Body of pancreas (tissue), 4 donors: ENCODE results near the gene FAHD2A. TPM values are rescaled to one million over a fixed set of nuclear protein-coding genes. Genes with fewer than 3 reads are reported as not detected.
"Not testable (repeated sequence)": the region's sequence is repeated elsewhere in the genome, so short reads cannot be mapped to it uniquely, and the experiment has no call there.

Experiments
- ATAC-seq: fragments of 150-250 bp; one replicate; pipeline ENCODE4 v1.9.1; 2016
- DNase-seq, 4 donors: peaks; one replicate each; pipeline ENCODE4 v3.0.0-alpha.2; 2019
- H3K27ac ChIP-seq, 4 donors: fragments of 200-600 bp; sonication (generic); 1 replicate in 3 of 4; 2 replicates in 1 of 4; pipeline versions ENCODE4 v1.5.1 to v1.6.1; 2016 to 2019; ENCODE audit warnings: mild to moderate bottlenecking in 1 of 4, mixed read lengths in 1 of 4, moderate library complexity in 1 of 4
- H3K27me3 ChIP-seq, 2 donors: fragments of 200-600 bp; sonication (generic); one replicate each; pipeline ENCODE4 v1.6.0; 2016; ENCODE audit warnings: mild to moderate bottlenecking in 1 of 2
- H3K36me3 ChIP-seq, 2 donors: fragments of 200-600 bp; sonication (generic); replicated peaks in 1 of 2; 2 replicates each; pipeline ENCODE4 v1.5.1; 2016; ENCODE audit warnings: low read depth in 2 of 2; ENCODE audit not compliant: insufficient read depth in 1 of 2
- H3K4me1 ChIP-seq: fragments of 200-600 bp; sonication (generic); one replicate; pipeline ENCODE4 v1.6.0; 2016
- H3K4me3 ChIP-seq, 2 donors: fragments of 200-600 bp; sonication (generic); 1 replicate in 1 of 2; 2 replicates in 1 of 2; pipeline ENCODE4 v1.5.1; 2016 to 2019
- H3K9me3 ChIP-seq, 3 donors: fragments of 200-600 bp; sonication (generic); 1 replicate in 2 of 3; 2 replicates in 1 of 3; pipeline ENCODE4 v1.5.1; 2016
- POLR2A ChIP-seq, 3 donors: fragments of 450-650 bp; IDR thresholded peaks; one replicate each; pipeline ENCODE4 v1.6.1; 2016; ENCODE audit warnings: antibody characterized with exemption in 3 of 3, mild to moderate bottlenecking in 2 of 3
- WGBS, 2 donors: methylation state at CpG; one replicate each; pipeline ENCODE4 v1.1.5; 2017; 5-methylcytosine and 5-hydroxymethylcytosine counted together
- intact Hi-C: fragments of 100-400 bp; cut with DNase I; formaldehyde crosslinking; loops from one replicate; pipeline ENCODE4 v1.15.1; 2023
- total RNA-seq, 2 donors: library from RNA; depleted of rRNA; stranded (reverse); fragments of >200 nt; gene quantifications; one replicate each; pipeline ENCODE4 v1.1.0, GENCODE V29; 2016
- TF ChIP-seq, protein P1 (sequence below), 7 experiments: fragments of 450-650 bp in 4 of 7; fragments of 200-600 bp in 3 of 7; sonication (generic) in 3 of 7; IDR thresholded peaks; one replicate each; pipeline ENCODE4 v1.5.1; 2016 to 2019; ENCODE audit warnings: antibody characterized with exemption in 7 of 7

FAHD2A gene
- total RNA-seq, 2 donors from 2014 or later: 15.2 to 18.9 TPM

- Histone ChIP-seq H3K4me3 (no peak overlapping the region), H3K4me1 (no peaks in the 10 kb centered on the region), H3K27me3 (no peaks in the 10 kb centered on the region), H3K9me3 (no peaks in the 10 kb centered on the region), H3K27ac (no peak overlapping the region), H3K36me3 (no peaks in the 10 kb centered on the region)
- 78 to 82% methylated on average over 14 to 22 of the region's 22 CpGs for WGBS, 2 donors
- DNase-seq (no peak), ATAC-seq (no peak)
- TF ChIP-seq, protein P1, sequence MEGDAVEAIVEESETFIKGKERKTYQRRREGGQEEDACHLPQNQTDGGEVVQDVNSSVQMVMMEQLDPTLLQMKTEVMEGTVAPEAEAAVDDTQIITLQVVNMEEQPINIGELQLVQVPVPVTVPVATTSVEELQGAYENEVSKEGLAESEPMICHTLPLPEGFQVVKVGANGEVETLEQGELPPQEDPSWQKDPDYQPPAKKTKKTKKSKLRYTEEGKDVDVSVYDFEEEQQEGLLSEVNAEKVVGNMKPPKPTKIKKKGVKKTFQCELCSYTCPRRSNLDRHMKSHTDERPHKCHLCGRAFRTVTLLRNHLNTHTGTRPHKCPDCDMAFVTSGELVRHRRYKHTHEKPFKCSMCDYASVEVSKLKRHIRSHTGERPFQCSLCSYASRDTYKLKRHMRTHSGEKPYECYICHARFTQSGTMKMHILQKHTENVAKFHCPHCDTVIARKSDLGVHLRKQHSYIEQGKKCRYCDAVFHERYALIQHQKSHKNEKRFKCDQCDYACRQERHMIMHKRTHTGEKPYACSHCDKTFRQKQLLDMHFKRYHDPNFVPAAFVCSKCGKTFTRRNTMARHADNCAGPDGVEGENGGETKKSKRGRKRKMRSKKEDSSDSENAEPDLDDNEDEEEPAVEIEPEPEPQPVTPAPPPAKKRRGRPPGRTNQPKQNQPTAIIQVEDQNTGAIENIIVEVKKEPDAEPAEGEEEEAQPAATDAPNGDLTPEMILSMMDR (IDR thresholded peaks at IDR 0.05): no peak
- TF ChIP-seq POLR2A (IDR thresholded peaks at IDR 0.05): no peak
- intact Hi-C loops: no loop called here
These were observed 25.9 kb upstream of the FAHD2A start for GRCh38 chr2:95376311-95377215.

- no peaks in the 10 kb centered on the region for H3K4me1 ChIP-seq
- DNase-seq (no peak), ATAC-seq (no peak)
- WGBS, 2 donors: 84 to 88% methylated on average over 4 to 17 of the region's 17 CpGs
- intact Hi-C loops: no loop called here
- H3K4me3 ChIP-seq: no peak overlapping the region
- H3K27ac ChIP-seq: no peak overlapping the region
- H3K27me3 ChIP-seq: no peaks in the 10 kb centered on the region
- no peaks in the 10 kb centered on the region for H3K9me3 ChIP-seq
- no peak for TF ChIP-seq POLR2A (IDR thresholded peaks at IDR 0.05)
- TF ChIP-seq, protein P1 (IDR thresholded peaks at IDR 0.05): no peak
- H3K36me3 ChIP-seq: no peaks in the 10 kb centered on the region
These were observed 25.0 kb upstream of the FAHD2A start for GRCh38 chr2:95377216-95378123.

DNA sequence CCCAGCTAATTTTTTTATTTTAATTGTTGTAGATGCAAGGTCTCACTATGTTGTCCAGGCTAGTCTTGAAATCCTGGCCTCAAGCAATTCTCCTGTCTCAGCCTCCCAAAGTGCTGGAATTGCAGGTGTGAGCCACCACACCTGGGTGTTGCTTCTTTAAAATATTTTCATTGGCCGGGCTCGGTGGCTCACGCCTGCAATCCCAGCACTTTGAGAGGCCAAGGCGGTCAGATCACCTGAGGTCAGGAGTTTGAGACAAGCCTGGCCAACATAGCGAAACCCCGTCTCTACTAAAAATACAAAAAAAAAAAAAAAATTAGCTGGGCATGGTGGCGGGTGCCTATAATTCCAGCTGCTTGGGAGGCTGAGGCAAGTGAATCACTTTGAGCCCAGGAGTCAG lies 24.2 kb upstream of the FAHD2A start:
- 91 to 93% methylated on average over 7 of the region's 7 CpGs for WGBS, 2 donors

DNA sequence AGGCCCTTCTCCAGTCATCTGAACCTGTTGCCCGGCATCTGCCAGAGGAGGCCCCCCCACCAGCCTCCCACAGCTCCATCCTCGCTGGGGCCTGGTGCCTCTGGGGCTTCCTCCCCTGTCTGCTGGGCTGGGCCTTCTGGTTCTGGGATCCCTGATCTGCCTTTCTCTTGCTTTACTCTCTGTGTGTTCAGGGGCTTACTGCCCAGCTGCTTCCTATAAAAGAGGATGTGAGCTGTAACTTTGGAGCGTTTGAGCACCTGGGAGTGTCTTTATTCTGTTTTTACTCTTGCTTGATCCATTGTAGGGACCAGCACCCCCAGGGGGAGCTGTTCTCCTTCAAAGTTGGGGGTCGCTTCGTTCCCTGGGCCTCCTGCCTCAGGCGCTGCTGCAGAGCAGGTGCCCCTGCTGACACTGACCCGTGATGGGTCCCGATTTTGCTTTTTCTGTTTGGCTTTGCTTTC lies 23.1 kb upstream of the FAHD2A start:
- Histone ChIP-seq H3K9me3 (no peaks in the 10 kb centered on the region), H3K27me3 (no peaks in the 10 kb centered on the region), H3K4me1 (no peaks in the 10 kb centered on the region), H3K27ac (no peak overlapping the region), H3K4me3 (no peak overlapping the region), H3K36me3 (no peaks in the 10 kb centered on the region)
- WGBS, 2 donors: 59 to 73% methylated on average over 8 of the region's 8 CpGs
- DNase-seq (no peak), ATAC-seq (no peak)
- no peak for TF ChIP-seq POLR2A (IDR thresholded peaks at IDR 0.05)
- intact Hi-C loops: no loop called here

More for the DNA sequence above, 24.2 kb upstream of the FAHD2A start:
- H3K27me3 ChIP-seq, intact Hi-C loops, H3K4me3 ChIP-seq, H3K9me3 ChIP-seq, H3K36me3 ChIP-seq, DNase-seq, H3K27ac ChIP-seq, ATAC-seq, H3K4me1 ChIP-seq: not testable (repeated sequence)

GRCh38 chr2:95380280-95380679 lies 22.2 kb upstream of the FAHD2A start:
- Histone ChIP-seq H3K36me3 (no peaks in the 10 kb centered on the region), H3K9me3 (no peaks in the 10 kb centered on the region), H3K4me1 (no peaks in the 10 kb centered on the region), H3K27me3 (no peaks in the 10 kb centered on the region), H3K27ac (no peak overlapping the region), H3K4me3 (no peak overlapping the region)
- WGBS, 2 donors: 78 to 82% methylated on average over 5 of the region's 5 CpGs
- no peak for DNase-seq
- intact Hi-C loops: no loop called here
- no peak for ATAC-seq
- TF ChIP-seq POLR2A (IDR thresholded peaks at IDR 0.05): no peak
- TF ChIP-seq, protein P1 (IDR thresholded peaks at IDR 0.05): no peak
